Measurements from ENCODE around the gene VAV3. TPM values are rescaled to one million over a fixed set of nuclear protein-coding genes. Genes with fewer than 3 reads are reported as not detected.

Gene VAV3
- total RNA-seq, 1 donor from 2014 or later: 0.64 TPM

DNA sequence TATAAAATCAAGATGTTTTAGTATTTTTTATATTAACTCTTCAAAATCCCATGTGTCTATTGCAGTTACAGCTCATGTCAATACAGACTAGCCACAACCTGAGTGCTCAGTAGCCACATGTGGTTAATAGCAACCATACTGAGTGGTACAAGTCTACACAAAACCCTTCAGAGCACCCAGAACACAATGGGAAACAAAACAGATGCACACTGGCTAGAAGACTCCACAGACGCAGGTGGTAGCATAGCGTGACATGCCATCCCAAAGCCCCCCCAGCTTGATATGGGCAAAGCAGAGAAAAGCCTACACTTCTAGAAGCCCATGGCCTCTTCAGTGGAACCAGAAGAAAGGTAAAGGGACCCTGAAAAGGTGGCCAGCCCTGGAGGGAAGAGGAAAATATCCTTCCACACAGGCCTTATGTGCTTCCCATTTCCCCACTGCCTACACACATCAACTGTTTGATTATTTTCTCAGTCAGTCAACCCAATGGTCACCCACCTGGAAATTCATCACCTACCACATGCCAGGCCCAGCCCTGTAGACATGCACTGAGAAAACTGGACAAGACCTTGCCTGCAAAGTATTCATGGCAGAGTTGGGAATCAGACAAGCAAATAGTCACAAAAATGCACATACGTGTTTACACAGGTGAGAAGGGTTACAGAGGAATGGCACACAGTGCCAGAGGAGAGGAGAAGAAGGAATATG lies 175.0 kb downstream of the VAV3 start:
- H3K9me3 ChIP-seq: no peaks in the 10 kb centered on the region
- no peaks in the 10 kb centered on the region for H3K4me1 ChIP-seq
- DNase-seq (ENCODE audit: low spot score in 2 of 2): no peak
- H3K27ac ChIP-seq: no peak overlapping the region
- intact Hi-C loops (cut with DNase I): no loop called here
- H3K27me3 ChIP-seq: no peaks in the 10 kb centered on the region
- no peak for TF ChIP-seq CTCF (IDR thresholded peaks at IDR 0.05)
- no peak overlapping the region for H3K4me3 ChIP-seq
- H3K36me3 ChIP-seq: no peaks in the 10 kb centered on the region

DNA sequence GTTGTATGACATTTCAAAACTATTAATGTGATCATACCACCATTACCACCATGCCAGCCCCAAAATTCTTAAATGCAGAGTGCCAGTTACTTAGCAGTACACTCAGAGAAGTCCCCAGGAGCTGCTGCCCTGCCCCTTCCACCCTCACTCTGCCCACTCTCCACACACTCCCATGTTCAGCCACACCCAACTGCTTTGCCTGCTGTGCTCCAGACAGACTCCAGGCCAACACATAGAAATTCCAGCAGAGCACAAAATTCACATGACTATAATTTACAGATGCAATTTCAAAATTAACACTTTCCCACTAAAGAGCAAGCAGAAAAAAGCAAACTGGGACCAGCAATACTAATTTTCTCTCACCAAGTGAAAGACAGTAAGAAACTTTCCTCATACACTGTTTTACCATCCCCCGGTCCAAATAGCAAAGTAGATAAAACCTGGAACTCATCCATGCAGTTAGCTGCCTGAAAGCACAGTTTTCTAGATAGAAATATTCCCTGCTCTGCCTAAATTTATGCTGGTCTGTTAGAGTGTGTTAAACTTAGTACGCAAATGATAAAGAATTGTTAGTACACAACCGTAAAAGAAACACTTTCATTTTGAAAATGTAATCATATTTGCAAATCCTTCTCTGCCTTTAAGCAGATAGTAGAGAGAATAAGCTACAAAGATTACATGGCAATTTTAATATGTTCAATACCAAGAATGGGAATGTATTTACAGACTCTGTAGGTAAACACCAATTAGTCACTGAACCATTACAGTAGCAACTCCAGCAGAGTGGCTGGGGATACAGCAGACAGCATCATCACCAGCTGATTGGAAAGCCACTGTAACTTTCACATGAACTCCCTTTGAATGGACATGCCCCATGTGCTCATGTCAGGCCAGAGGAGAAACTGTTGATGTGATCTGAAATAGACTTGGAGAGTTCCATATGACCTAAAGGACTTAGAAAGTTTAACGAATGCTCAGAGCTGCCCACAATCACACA lies 176.5 kb downstream of the VAV3 start:
- intact Hi-C loops (cut with DNase I): no loop called here
- Histone ChIP-seq H3K4me3 (no peak overlapping the region), H3K9me3 (no peaks in the 10 kb centered on the region)

GRCh38 chr1:107787299-107787698 lies 177.7 kb downstream of the VAV3 start:
- DNase-seq (ENCODE audit: low spot score in 2 of 2): no peak
- Histone ChIP-seq H3K4me3 (no peak overlapping the region), H3K9me3 (no peaks in the 10 kb centered on the region), H3K27me3 (no peaks in the 10 kb centered on the region), H3K27ac (no peak overlapping the region), H3K4me1 (no peaks in the 10 kb centered on the region), H3K36me3 (no peaks in the 10 kb centered on the region)
- no peak for TF ChIP-seq CTCF (IDR thresholded peaks at IDR 0.05)
- intact Hi-C loops (cut with DNase I): no loop called here

More for the DNA sequence above, 176.5 kb downstream of the VAV3 start:
- Histone ChIP-seq H3K4me1 (no peaks in the 10 kb centered on the region), H3K36me3 (no peaks in the 10 kb centered on the region), H3K27ac (no peak overlapping the region), H3K27me3 (no peaks in the 10 kb centered on the region)
- TF ChIP-seq CTCF (IDR thresholded peaks at IDR 0.05): no peak
- no peak for DNase-seq (ENCODE audit: low spot score in 2 of 2)

- DNase-seq (ENCODE audit: low spot score in 2 of 2): no peak
- H3K4me1 ChIP-seq: no peaks in the 10 kb centered on the region
- intact Hi-C loops (cut with DNase I): no loop called here
- no peaks in the 10 kb centered on the region for H3K36me3 ChIP-seq
- H3K27ac ChIP-seq: no peak overlapping the region
- no peak for TF ChIP-seq CTCF (IDR thresholded peaks at IDR 0.05)
- H3K9me3 ChIP-seq: no peaks in the 10 kb centered on the region
- H3K4me3 ChIP-seq: no peak overlapping the region
- H3K27me3 ChIP-seq: no peaks in the 10 kb centered on the region
Observed at GRCh38 chr1:107786203-107786845, 178.7 kb downstream of the VAV3 start.

DNA sequence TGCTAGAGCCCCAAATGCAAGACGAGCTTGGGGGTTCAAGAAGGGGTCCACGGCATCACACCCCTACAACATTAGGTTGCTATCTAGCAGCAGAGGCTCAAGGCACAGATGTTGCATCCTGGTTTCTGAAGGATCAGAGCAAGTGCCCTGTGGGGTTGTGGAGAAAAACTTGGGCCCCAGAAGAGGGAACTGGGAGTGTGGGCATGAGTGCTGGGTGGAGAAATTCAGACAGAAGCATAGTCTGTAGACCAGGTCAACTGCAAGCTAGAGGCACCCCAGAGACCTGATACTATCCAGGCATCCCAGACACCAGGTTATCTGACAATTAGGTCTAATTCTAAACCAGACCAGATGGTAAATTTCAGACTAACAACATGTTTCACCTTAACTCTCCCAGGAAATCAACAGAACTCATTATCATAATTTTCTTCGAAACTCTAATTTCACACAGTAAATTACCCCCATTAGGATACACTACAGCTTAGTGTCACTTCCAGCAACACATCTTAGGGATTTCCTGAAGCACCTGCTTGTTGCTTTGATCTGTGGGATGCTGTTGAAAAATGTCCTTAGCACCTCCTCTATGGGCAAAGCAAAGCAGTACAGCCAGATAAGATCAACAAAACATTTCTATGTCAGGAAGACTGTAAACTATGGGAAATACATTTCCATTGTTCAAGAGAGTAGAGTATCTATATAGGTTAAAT lies 179.3 kb downstream of the VAV3 start:
- Histone ChIP-seq H3K9me3 (no peaks in the 10 kb centered on the region), H3K36me3 (no peaks in the 10 kb centered on the region), H3K4me3 (no peak overlapping the region), H3K27ac (no peak overlapping the region), H3K27me3 (no peaks in the 10 kb centered on the region), H3K4me1 (no peaks in the 10 kb centered on the region)
- intact Hi-C loops (cut with DNase I): no loop called here
- TF ChIP-seq CTCF (IDR thresholded peaks at IDR 0.05): no peak
- DNase-seq (ENCODE audit: low spot score in 2 of 2): no peak

All from ascending aorta (tissue), 2 donors.